ENCODE results near the gene NPFFR1.

- no peak for TF ChIP-seq CTCF (conservative IDR thresholded peaks at IDR 0.05; ENCODE audit: low read depth in 2 of 2)
- TF ChIP-seq POLR2AphosphoS5 (IDR thresholded peaks at IDR 0.05; ENCODE audit: low read depth) = no peak
- no peak for TF ChIP-seq ZNF462 (CRISPR knock-in tag; IDR thresholded peaks at IDR 0.05)
- TF ChIP-seq REST (IDR thresholded peaks at IDR 0.05; ENCODE audit: unreplicated experiment) = no peak
- TF ChIP-seq CREB1 (CRISPR knock-in tag; IDR thresholded peaks at IDR 0.05; ENCODE audit: low read depth) = no peak
- no peak for TF ChIP-seq JUNB (IDR thresholded peaks at IDR 0.05; ENCODE audit: unreplicated experiment)
- TF ChIP-seq EZH2 (IDR thresholded peaks at IDR 0.05; ENCODE audit: low read depth, unreplicated experiment) = no peak
- no peak for TF ChIP-seq EZH2phosphoT487 (IDR thresholded peaks at IDR 0.05; ENCODE audit: unreplicated experiment)
- TF ChIP-seq NANOG (IDR thresholded peaks at IDR 0.05; ENCODE audit: borderline replicate concordance) = no peak
- TF ChIP-seq STAT1 (IDR thresholded peaks at IDR 0.05; ENCODE audit: unreplicated experiment) = no peak
- no peak for TF ChIP-seq ZNF114 (CRISPR knock-in tag; IDR thresholded peaks at IDR 0.05)
- no peak for TF ChIP-seq ZNF331 (CRISPR knock-in tag; IDR thresholded peaks at IDR 0.05; ENCODE audit: low read depth)
- TF ChIP-seq ETS1 (IDR thresholded peaks at IDR 0.05) = no peak
These were observed 12.1 kb upstream of the NPFFR1 start for GRCh38 chr10:70295926-70296325.
